ENCODE results near the gene USP36. TPM values are rescaled to one million over a fixed set of nuclear protein-coding genes. Genes with fewer than 3 reads are reported as not detected.

Gene USP36
- total and polyA plus RNA-seq, 8 donors, result 31.2 to 58.3 (median 35.8) TPM

GRCh38 chr17:78802008-78802407 is 38.6 kb downstream of the USP36 start:
- no peak for ATAC-seq
- no peak for FAIRE-seq
- intact Hi-C loops (cut with DNase I), result no loop called here
- Histone ChIP-seq H3K9me3 (no peaks in the 10 kb centered on the region), H3K4me1 (no peaks in the 10 kb centered on the region), H3K27me3 (no peaks in the 10 kb centered on the region), H3K4me3 (no peak overlapping the region), H3K27ac (no peak overlapping the region), H3K36me3 (peaks cover 5 to 55% (median 30%) of the 10 kb centered on the region in 3 donors)
- no peak for DNase-seq
- TF ChIP-seq, protein P1, sequence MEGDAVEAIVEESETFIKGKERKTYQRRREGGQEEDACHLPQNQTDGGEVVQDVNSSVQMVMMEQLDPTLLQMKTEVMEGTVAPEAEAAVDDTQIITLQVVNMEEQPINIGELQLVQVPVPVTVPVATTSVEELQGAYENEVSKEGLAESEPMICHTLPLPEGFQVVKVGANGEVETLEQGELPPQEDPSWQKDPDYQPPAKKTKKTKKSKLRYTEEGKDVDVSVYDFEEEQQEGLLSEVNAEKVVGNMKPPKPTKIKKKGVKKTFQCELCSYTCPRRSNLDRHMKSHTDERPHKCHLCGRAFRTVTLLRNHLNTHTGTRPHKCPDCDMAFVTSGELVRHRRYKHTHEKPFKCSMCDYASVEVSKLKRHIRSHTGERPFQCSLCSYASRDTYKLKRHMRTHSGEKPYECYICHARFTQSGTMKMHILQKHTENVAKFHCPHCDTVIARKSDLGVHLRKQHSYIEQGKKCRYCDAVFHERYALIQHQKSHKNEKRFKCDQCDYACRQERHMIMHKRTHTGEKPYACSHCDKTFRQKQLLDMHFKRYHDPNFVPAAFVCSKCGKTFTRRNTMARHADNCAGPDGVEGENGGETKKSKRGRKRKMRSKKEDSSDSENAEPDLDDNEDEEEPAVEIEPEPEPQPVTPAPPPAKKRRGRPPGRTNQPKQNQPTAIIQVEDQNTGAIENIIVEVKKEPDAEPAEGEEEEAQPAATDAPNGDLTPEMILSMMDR (IDR thresholded peaks at IDR 0.05), result no peak
- 92 to 96% methylated on average over 30 of the region's 30 CpGs for whole genome bisulfite sequencing, 2 donors

DNA sequence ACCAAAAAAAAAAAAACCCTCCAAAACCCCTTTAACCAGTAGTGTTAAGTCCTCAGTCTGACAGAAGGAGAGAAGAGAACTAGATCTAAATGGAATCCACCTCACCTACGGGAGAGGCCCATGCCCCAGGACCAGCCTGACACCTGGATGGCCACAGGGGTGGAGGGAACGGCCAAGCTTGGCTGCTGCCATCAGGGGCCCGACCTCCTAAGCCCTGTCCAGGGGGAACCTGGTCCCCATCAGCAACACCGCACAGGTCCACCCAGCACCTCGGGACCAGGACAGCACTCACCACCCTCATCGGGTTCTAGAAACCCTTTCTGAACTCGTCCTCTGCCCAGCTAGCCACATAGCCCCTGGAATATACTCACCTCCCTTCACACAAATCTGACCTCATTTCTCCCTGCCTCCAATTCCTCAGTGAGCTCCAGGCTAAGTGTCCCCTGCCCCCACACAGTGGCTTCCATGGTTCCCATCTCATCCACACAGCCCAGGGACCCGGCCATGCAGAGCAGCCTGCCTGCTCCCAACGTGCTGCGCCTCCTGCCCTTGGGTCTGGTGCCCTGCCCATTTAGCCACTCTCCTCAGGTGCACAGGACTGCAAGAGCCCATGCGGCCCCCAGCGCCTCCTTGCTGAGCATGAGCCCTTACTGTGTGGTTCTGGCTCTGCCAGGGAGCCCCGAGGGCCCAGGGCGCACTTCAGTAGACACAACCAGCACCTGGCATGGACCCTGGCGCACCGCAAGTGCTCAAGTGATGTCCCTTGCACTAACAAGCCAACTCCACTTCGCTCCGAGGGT is 40.3 kb downstream of the USP36 start:
- H3K4me1 ChIP-seq, result no peaks in the 10 kb centered on the region
- FAIRE-seq (no peak), ATAC-seq (no peak), DNase-seq (peak in 1 of 6 donors; percentile 68)
- H3K4me3 ChIP-seq, result no peak overlapping the region
- H3K27me3 ChIP-seq, result no peaks in the 10 kb centered on the region
- no peaks in the 10 kb centered on the region for H3K9me3 ChIP-seq
- no peak overlapping the region for H3K27ac ChIP-seq
- 89 to 91% methylated on average over 18 of the region's 18 CpGs for WGBS, 2 donors
- H3K36me3 ChIP-seq, result peaks cover 3 to 55% (median 37%) of the 10 kb centered on the region in 3 donors
- intact Hi-C loops (cut with DNase I), result no loop called here
- TF ChIP-seq, protein P1 (IDR thresholded peaks at IDR 0.05), result no peak

- DNase-seq, result peak in 1 of 6 donors; percentile 47
- Histone ChIP-seq H3K27ac (no peak overlapping the region), H3K9me3 (no peaks in the 10 kb centered on the region), H3K36me3 (peaks cover 3 to 53% (median 43%) of the 10 kb centered on the region in 3 donors), H3K4me3 (no peak overlapping the region), H3K27me3 (no peaks in the 10 kb centered on the region), H3K4me1 (no peaks in the 10 kb centered on the region)
- TF ChIP-seq, protein P1 (IDR thresholded peaks at IDR 0.05), result peak in 3 of 4 donors; percentile 13 to 23 (median 14)
- WGBS, 2 donors, result 80 to 85% methylated on average over 33 of the region's 33 CpGs
- intact Hi-C loops (cut with DNase I), result no loop called here
- FAIRE-seq, result no peak
- peak; percentile 30 to 68 (median 56) for ATAC-seq
Measured at GRCh38 chr17:78798695-78799559, 41.7 kb downstream of the USP36 start.

DNA sequence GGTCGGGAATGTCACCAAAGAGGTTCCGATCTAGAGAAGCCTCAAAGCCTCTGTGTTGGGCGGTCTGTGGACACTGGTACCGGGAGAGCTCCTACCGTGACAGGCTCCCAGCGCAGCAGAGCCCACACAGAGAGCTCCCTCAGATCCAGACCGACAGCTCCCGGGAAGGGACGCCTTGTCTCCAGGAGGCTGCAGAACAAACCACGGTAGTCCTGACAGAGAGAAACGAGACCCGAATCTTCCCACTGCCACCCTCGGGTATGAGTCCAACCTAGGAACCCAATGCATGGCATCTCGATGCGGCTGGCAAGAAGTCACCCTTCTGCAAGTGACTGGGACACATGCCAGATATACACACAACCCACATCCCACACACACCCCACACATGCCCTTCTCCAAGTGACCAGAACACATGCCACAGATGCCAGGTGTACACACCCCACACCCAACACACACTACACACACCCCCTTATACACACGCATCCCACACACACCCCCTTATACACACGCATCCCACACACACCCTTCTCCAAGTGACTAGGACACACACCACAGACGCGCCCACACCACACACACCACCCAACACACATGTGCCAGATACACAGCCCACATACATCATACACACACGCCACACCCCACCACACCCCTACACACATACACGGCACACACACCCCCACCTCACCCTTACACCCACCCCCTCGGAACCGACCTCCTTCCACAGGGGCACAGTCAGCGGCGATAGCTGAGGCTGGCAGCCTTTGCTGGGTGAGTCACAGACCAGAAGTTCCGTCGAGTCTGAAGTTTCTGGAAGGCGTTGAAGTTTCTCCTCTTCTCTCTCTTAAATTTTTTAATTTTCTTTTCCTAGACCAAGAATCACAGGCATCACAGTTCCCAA is 42.7 kb downstream of the USP36 start:
- FAIRE-seq (no peak), DNase-seq (peak in 1 of 6 donors; percentile 40), ATAC-seq (no peak)
- intact Hi-C loops (cut with DNase I), result no loop called here
- 86 to 89% methylated on average over 28 of the region's 28 CpGs for WGBS, 2 donors
- Histone ChIP-seq H3K4me1 (no peaks in the 10 kb centered on the region), H3K27ac (no peak overlapping the region), H3K9me3 (no peaks in the 10 kb centered on the region), H3K4me3 (no peak overlapping the region), H3K36me3 (peaks cover 0 to 43% (median 36%) of the 10 kb centered on the region in 3 donors), H3K27me3 (no peaks in the 10 kb centered on the region)
- TF ChIP-seq, protein P1 (IDR thresholded peaks at IDR 0.05), result no peak

Measured in pancreas (tissue), 10 donors.